Activated T-cell treated with anti-CD3 and anti-CD28 coated beads, Interleukin-2, amount 50 U/mL, for 24 hours (primary cell): ENCODE data around the gene PVALB.
"Not testable (repeated sequence)": the region's sequence is repeated elsewhere in the genome, so short reads cannot be mapped to it uniquely, and the experiment has no call there.

Source experiments
- DNase-seq: peaks from one replicate; pipeline ENCODE4 v3.0.0-alpha.2; 2020
- H3K27ac Mint-ChIP-seq: 2 replicates; pipeline ENCODE4 v1.8.0; 2020; ENCODE audit warnings: mild to moderate bottlenecking, mixed read lengths
- H3K27me3 Mint-ChIP-seq: 2 replicates; pipeline ENCODE4 v1.8.0; 2020; ENCODE audit warnings: mixed read lengths
- H3K36me3 Mint-ChIP-seq: 2 replicates; pipeline ENCODE4 v1.8.0; 2020; ENCODE audit warnings: low read depth, mixed read lengths
- H3K4me1 Mint-ChIP-seq: 2 replicates; pipeline ENCODE4 v1.8.0; 2020; ENCODE audit warnings: low read depth, mixed read lengths
- H3K4me3 Mint-ChIP-seq: 2 replicates; pipeline ENCODE4 v1.8.0; 2020; ENCODE audit warnings: mild to moderate bottlenecking, moderate library complexity, mixed read lengths
- H3K9me3 Mint-ChIP-seq: 2 replicates; pipeline ENCODE4 v1.8.0; 2020; ENCODE audit warnings: mixed read lengths

PVALB gene

DNA sequence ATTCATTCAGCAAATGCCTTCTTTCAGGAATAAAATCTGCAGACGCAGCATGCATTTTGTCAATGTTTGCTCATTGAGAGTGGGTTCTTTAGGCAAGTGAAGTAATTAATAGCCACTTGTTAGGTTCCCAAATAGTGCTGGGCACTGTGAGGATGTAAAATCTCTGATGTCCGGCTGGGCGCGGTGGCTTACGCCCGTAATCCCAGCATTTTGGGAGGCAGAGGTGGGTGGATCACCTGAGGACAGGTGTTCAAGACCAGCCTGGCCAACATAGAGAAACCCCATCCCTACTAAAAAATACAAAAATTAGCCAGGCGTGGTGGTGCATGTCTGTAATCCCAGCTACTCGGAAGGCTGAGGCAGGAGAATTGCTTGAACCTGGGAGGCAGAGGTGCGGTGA is 62.0 kb downstream of the PVALB start:
- not testable (repeated sequence) for H3K27ac Mint-ChIP-seq, DNase-seq, H3K4me3 Mint-ChIP-seq, H3K9me3 Mint-ChIP-seq, H3K36me3 Mint-ChIP-seq, H3K4me1 Mint-ChIP-seq
- H3K27me3 Mint-ChIP-seq = peaks cover 18% of the 10 kb centered on the region

DNA sequence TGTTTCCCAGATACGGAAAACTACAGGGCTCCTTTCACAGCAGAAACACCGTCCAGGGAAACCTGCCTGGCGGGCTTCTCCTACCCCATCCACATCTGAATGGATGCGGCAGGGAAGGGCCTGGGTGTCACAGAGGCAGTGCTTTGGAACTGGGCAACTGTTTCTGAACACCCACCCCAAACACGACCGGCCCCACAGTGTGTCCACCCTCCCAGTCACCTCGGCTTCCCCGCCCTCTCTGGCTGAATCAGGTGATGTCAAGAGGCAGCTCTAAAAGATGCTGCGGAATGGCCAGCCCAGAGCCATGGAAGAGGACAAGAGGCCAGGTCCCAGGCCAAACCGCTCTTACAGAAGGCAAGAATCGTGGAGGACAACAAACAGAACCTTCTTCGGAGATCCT is 62.9 kb downstream of the PVALB start:
- H3K4me1 Mint-ChIP-seq = peaks cover 1% of the 10 kb centered on the region
- no peak overlapping the region for H3K4me3 Mint-ChIP-seq
- no peak overlapping the region for H3K27ac Mint-ChIP-seq
- H3K9me3 Mint-ChIP-seq = no peaks in the 10 kb centered on the region
- H3K27me3 Mint-ChIP-seq = peaks cover 18% of the 10 kb centered on the region
- no peaks in the 10 kb centered on the region for H3K36me3 Mint-ChIP-seq
- no peak for DNase-seq

GRCh38 chr22:36753120-36753802 is 63.6 kb downstream of the PVALB start:
- Mint-ChIP-seq H3K27me3 (peaks cover 18% of the 10 kb centered on the region), H3K4me1 (peaks cover 1% of the 10 kb centered on the region), H3K9me3 (no peaks in the 10 kb centered on the region), H3K36me3 (no peaks in the 10 kb centered on the region), H3K4me3 (no peak overlapping the region), H3K27ac (no peak overlapping the region)
- no peak for DNase-seq
